Keratinocyte (primary cell): ENCODE results near the gene ZBP1.

Experiments
- EZH2 ChIP-seq: IDR thresholded peaks from one replicate; pipeline ENCODE4 v1.6.1; 2012; ENCODE audit warnings: inconsistent platforms, mild to moderate bottlenecking, low read length, moderate library complexity
- TF ChIP-seq, protein P1 (sequence below), 3 experiments: IDR thresholded peaks in 1 of 3; conservative IDR thresholded peaks in 1 of 3; optimal IDR thresholded peaks in 1 of 3; 2 replicates in 2 of 3; 3 replicates in 1 of 3; pipeline versions ENCODE3 to v1.5.1; 2011; ENCODE audit warnings: low read length in 3 of 3, mild to moderate bottlenecking in 3 of 3, moderate library complexity in 2 of 3, control low read depth in 1 of 3, inconsistent platforms in 1 of 3; ENCODE audit not compliant: insufficient read depth in 2 of 3; ENCODE audit errors: extremely low read depth in 1 of 3

DNA sequence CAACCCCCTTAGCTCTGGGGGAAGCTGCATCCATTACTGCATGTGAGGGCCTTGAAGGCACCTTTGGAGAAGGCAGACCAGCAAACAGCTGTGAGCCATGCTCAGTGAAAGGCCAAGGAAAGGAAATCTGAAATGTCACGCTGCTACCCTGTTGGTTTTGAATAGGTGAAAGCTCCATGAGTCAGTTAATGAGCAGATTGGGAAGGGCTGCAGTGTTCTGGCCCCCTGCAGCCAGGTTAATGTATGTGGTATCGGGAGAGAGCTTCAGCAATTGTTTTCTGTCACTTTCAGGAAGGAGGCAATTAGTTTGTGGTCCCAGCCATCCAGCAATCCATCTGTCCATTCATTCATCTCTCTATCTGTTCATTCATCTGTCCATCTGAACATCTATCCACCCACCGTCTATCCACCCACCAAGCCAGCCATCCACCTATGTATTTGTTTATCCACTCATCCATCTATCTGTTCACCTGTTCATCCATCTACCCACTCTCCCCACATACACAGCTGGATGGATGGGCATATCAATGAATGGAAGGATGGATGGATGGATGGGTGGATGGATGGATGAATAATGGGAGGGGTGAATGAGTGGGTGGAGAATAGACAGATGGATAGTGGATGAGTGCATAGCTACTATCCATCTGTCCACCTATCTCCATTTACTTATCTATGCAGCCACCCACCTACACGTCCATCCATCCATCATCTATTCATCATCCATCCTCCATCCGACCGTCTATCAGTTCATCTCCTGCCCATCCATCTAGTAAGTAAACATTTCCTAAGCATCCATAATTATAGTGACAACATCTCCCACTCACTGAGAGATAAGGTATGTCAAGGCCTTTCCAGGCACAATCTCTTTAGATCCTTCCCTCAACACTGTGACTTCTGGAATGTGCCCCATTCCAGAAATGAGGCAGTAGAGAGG is 43.3 kb downstream of the ZBP1 start:
- TF ChIP-seq, protein P1, sequence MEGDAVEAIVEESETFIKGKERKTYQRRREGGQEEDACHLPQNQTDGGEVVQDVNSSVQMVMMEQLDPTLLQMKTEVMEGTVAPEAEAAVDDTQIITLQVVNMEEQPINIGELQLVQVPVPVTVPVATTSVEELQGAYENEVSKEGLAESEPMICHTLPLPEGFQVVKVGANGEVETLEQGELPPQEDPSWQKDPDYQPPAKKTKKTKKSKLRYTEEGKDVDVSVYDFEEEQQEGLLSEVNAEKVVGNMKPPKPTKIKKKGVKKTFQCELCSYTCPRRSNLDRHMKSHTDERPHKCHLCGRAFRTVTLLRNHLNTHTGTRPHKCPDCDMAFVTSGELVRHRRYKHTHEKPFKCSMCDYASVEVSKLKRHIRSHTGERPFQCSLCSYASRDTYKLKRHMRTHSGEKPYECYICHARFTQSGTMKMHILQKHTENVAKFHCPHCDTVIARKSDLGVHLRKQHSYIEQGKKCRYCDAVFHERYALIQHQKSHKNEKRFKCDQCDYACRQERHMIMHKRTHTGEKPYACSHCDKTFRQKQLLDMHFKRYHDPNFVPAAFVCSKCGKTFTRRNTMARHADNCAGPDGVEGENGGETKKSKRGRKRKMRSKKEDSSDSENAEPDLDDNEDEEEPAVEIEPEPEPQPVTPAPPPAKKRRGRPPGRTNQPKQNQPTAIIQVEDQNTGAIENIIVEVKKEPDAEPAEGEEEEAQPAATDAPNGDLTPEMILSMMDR (optimal IDR thresholded peaks at IDR 0.05 in 1 of 3, IDR thresholded peaks at IDR 0.05 in 1 of 3, conservative IDR thresholded peaks at IDR 0.05 in 1 of 3; ENCODE audit: extremely low read depth in 1 of 3, insufficient read depth in 2 of 3, low read length in 3 of 3): no peak
- no peak for TF ChIP-seq EZH2
